GM20431 (cell line): ENCODE results near the gene AMN.

ENCODE experiments used
- in situ Hi-C: fragments of 300-500 bp; cut with MseI, MboI; formaldehyde crosslinking; loops from one replicate; pipeline ENCODE4 v1.15.0; 2020; ENCODE audit warnings: low sequenced_read_pairs; ENCODE audit not compliant: unreplicated experiment

Gene AMN

GRCh38 chr14:102941419-102942011, 19.1 kb downstream of the AMN start:
- in situ Hi-C loops = no loop called here

- in situ Hi-C loops = no loop called here
These were observed 19.6 kb downstream of the AMN start for GRCh38 chr14:102942069-102942468.

- in situ Hi-C loops = no loop called here
These were observed 21.0 kb downstream of the AMN start for GRCh38 chr14:102943454-102943853.

GRCh38 chr14:102943979-102944378, 21.5 kb downstream of the AMN start:
- in situ Hi-C loops = no loop called here

GRCh38 chr14:102944448-102945330, 22.2 kb downstream of the AMN start:
- in situ Hi-C loops = no loop called here

DNA sequence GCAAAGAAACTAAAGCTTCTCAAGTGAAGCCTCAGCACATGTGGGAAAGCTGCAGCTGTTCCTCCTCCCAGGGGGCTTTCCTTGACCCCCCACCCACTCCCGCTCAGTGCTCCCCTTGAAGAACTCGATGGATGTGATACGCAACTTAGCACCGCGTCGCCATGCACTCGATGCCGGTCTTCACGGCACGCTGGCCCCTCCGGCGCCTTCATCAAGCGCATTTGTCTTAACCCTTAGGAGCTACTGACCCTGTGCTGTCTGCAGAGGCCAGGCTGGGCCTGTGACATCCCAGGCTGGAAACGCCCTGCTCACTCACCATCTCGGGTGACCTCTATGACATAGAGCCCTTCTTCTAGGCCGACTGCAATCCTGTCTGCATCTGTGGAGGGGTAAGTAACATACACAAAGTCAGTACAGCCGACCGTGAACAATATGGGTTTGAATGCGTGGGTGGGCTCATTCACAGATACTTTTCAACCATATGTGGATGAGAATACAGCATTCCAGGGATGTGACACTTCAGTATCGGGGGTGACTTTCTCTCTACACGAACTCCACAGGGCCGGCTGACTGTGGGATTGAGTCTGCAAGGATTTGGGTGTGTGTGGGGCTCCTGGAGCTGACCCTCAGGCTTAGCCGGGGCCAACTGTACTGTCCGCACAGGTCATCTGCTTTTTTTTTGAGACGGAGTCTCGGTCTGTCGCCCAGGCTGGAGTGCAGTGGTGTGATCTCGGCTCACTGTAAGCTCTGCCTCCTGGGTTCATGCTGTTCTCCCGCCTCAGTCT, 23.1 kb downstream of the AMN start:
- in situ Hi-C loops = no loop called here

- in situ Hi-C loops = no loop called here
These were observed 25.0 kb downstream of the AMN start for GRCh38 chr14:102947321-102948103.

DNA sequence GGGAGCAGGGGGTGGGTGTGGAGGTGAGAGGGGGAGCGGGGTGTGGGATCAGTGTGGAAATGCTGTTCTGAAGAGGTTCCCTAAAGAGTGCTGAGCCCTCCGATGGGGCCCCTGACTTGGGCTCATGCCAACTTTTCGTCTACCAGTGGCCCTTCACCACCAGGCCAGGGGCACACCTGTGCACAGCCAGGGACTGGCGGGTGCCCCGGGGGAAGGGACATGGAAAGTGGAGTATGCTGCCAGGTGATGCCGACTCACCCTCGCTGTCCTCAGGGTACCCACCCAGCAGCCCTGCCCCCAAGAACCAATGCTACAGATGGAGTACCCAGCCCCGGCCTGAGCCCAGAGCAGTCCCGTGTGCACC, 26.2 kb downstream of the AMN start:
- in situ Hi-C loops = no loop called here

- in situ Hi-C loops = no loop called here
These were observed 26.8 kb downstream of the AMN start for GRCh38 chr14:102949062-102949800.

GRCh38 chr14:102949801-102950451, 27.5 kb downstream of the AMN start:
- in situ Hi-C loops = no loop called here

DNA sequence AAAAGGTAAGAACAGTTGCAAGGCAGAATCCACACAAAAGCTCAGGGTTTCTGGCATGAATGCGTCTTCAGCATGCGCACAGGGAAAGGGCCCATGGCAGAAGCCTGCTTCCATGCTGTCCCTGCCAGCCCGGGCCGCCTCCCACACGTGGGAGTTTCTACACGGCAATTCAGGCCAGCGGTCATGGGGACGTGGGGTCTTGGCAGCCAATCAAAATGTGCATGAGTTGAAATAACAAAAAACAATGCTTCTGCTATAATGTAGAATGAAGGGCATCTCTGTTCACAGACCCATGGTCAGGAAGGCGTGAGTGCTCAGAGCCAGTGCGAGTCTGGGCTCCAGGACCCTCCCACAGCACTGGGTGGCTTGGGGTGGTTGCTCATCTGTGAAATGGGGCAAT, 28.6 kb downstream of the AMN start:
- in situ Hi-C loops = no loop called here

- in situ Hi-C loops = no loop called here
These were observed 29.3 kb downstream of the AMN start for GRCh38 chr14:102951799-102952198.

DNA sequence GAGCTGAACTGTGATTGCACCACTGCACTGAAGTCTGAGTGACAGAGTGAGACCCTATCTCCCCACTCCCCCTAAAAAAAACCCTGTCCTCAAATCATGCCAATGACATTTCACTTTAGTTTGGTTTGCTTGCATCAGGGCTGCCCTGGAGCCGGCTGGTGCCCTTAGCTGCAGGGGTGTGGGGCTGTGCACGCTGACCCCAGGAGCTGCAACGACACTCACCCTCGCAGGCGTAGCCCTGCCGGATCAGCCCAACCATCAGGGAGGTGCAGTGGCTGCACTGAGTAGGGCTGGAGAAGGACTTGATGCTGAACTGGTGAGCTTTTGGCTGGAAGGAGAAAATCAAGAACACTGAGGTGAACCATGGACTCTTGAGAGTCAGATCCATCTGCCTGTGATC, 29.8 kb downstream of the AMN start:
- in situ Hi-C loops = no loop called here

DNA sequence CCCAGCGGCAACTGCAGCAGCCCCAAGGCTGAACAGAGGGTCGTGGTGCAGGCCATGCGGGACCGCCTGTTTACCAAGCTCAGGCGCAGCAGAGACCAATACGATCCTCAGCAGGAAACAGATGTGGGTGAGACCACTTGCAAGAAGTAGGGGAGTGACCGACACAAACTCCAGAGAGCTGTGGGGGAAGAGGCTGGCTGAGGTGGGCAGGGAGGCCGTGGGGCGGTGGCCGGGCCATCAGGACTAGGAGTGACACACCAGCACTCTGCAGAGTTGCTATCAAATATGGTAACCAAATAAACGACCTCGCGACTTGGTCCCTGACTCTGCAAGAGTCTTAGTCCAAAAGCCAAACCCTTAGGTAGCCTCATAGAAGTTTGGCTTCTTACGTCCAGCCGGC, 30.6 kb downstream of the AMN start:
- in situ Hi-C loops = no loop called here

DNA sequence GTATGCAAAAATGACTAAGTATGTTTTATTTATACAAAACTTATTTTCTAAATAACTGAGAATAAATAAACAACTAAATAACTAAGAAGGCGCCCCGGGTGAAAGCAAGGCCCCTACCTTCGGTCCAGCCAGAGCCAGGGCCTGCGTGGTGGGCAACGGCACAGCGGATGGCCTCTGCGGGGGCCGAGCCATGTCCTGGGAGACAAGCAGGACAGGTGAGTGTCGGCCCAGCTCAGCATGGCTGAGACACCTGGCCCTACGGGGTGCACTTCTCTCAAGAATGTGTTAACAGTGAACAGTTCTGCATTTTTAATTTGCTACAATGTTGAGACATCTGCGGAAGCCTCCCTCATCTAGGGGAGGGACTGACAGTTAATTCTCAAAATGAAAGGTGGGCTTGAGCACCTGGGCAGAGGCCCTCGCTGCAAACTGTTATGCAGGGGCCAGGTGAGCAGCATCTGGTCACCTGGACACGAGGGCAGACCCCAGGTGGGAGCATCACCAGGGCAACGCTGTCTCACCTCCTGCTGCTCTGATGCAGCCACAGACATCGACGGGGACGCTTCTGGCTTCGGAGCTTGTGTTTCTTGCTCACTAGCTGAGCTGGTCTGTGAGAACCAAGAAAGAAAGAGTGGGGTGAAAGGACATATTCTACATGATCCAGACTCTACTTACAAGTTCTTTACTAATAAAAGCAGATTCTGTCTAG, 31.8 kb downstream of the AMN start:
- in situ Hi-C loops = no loop called here

GRCh38 chr14:102955636-102956408, 33.4 kb downstream of the AMN start:
- in situ Hi-C loops = no loop called here

- in situ Hi-C loops = no loop called here
These were observed 34.8 kb downstream of the AMN start for GRCh38 chr14:102957222-102957621.

- in situ Hi-C loops = no loop called here
These were observed 36.0 kb downstream of the AMN start for GRCh38 chr14:102958461-102958860.
